Panc1 (cell line): ENCODE data around the gene BORCS8.

Experiments used
- CTCF ChIP-seq: fragments of 450-650 bp; IDR thresholded peaks from 2 replicates; pipeline ENCODE4 v1.5.1; 2017; ENCODE audit warnings: mild to moderate bottlenecking
- POLR2AphosphoS5 ChIP-seq: IDR thresholded peaks from 2 replicates; pipeline ENCODE4 v1.6.1; 2012; ENCODE audit warnings: mild to moderate bottlenecking, low read depth, low read length, moderate library complexity
- REST ChIP-seq, 2 experiments: IDR thresholded peaks; 2 replicates each; pipeline ENCODE4 v1.6.1; 2011 to 2012; ENCODE audit warnings: low read depth in 2 of 2, control low read depth in 1 of 2, low read length in 1 of 2, mild to moderate bottlenecking in 1 of 2, moderate library complexity in 1 of 2; ENCODE audit not compliant: insufficient read depth in 1 of 2
- SIN3A ChIP-seq: IDR thresholded peaks from 2 replicates; pipeline ENCODE4 v1.6.1; 2012; ENCODE audit warnings: low read depth, mild to moderate bottlenecking, low read length, moderate library complexity, borderline replicate concordance; ENCODE audit not compliant: insufficient read depth

DNA sequence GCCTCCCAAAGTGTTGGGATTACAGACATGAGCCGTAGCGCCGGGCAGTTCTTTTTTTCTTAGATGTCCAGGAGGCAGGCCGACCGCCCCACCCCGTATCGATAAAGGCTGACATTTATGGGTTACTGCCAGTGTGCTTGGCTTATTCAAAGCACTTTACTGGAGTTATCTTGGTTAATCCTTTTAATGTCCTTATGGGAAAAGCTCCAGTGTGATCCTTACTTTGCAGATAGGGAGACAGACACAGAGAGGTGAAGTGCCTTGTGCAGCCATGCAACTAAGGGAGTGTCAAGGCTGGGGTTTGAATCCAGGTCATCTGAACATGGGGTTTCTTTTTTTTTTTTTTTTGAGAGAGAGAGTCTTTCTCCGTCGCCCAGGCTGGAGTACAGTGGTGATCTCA is 39.0 kb upstream of the BORCS8 start:
- TF ChIP-seq CTCF (no peak), POLR2AphosphoS5 (no peak), SIN3A (no peak), REST (IDR thresholded peaks at IDR 0.05; ENCODE audit: insufficient read depth in 1 of 2, low read depth in 2 of 2, low read length in 1 of 2) (no peak)
